ENCODE measurements around the gene TSPAN2.

GRCh38 chr1:115120296-115120695 lies 31.0 kb upstream of the TSPAN2 start:
- TF ChIP-seq GATA2 (IDR thresholded peaks at IDR 0.05; ENCODE audit: low read depth, low read length) (no peak), GATA3 (IDR thresholded peaks at IDR 0.05; ENCODE audit: low read depth, low read length) (no peak)

Measured in SH-SY5Y (cell line).